Stimulated activated CD8-positive, alpha-beta memory T cell treated with anti-CD3 and anti-CD28 coated beads, Interleukin-4, amount 100 ng/mL, for 4 hours (primary cell): ENCODE results near the gene MACROD2.

ENCODE experiments used
- DNase-seq, 2 donors: peaks; one replicate each; pipeline ENCODE4 v3.0.0-alpha.2; 2020; ENCODE audit warnings: low read depth in 2 of 2, low spot score in 1 of 2

The MACROD2 gene

DNA sequence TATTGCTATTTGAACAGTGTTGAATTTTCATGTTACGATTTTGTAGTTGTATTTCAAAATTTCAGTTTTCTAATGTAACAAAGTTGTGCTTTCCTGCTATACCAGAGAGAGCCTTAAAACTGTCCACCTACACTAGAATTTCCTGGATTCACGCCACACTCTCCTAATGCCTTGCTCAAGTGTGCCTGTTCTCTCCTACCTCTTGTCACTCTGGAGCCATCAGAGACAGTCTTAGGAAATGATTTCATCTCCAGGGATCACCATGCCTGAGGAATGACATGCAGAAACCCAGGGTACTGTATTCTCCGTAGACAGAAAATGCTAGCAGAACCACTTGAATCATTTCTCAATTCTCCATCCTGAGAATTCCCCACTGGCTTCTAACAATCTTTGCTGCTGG lies 1910.3 kb downstream of the MACROD2 start:
- DNase-seq: no peak

GRCh38 chr20:15909995-15910394 lies 1914.7 kb downstream of the MACROD2 start:
- DNase-seq: no peak

DNA sequence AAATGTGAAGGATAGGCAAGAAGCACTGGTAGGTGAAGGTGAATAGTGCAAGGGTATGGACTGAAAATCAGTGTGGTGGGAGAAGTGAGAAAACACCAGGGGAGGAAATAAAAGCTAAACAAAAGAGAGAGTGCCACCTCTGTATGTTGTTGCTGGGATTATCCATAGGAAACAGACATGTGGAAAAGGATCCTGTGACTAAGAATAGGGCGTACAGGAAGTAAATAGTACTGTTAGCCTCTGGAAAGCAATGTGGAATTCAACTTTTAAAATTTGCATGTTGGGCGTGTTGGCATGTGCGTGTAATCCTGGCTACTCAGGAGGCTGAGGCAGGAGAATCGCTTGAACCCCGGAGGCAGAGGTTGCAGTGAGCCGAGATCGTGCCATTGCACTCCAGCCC lies 1916.3 kb downstream of the MACROD2 start:
- no peak for DNase-seq

DNA sequence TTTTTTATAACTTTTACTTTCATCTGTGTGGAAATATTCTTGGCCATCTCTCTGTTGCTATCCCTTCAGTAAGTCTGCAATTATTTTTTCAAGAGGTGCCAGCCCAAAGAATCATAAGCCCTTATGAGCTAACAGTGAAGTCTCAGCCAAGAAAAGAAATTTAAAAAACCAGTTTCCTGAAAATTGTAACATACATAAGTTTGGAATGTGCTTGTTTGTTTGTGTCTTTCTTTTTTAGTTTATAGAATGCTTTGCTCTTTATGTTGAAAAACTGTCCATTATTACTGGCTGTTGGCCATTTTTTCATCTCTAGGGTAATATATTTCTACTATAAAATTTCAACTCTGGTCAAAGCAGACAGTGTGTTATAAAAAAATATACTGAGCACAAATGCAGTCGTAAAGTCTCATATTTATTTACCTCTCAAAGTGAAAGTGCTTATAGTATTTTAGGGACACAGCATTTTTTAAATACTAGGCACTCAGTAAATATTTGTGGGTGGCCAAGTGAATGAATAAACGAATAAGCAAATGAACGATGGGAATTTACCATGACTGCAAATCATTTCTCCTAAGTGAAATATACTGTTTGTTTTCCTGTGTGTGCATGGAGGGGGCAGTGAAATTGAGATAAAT lies 1918.2 kb downstream of the MACROD2 start:
- no peak for DNase-seq

GRCh38 chr20:15916623-15917022 lies 1921.3 kb downstream of the MACROD2 start:
- no peak for DNase-seq

DNA sequence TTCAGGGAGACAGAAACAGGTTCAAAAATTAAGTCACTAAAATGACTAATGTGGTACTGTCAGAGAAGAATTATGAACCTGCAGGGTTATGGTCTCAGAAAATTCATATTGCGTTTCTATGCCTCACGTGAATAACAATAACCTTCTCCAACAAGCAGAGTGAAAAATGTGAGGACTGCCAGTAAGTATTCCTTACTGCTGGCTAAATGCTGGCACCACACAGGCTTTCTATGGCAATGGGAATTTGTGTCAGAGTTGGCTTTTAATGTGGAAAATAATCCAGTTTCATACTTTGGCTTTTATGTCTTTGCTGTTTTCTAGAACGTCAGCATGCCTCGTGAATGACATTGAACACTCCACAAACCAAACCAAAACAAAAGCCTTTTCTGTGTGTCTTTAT lies 1922.0 kb downstream of the MACROD2 start:
- DNase-seq: no peak

GRCh38 chr20:15918631-15919030 lies 1923.3 kb downstream of the MACROD2 start:
- DNase-seq: no peak

DNA sequence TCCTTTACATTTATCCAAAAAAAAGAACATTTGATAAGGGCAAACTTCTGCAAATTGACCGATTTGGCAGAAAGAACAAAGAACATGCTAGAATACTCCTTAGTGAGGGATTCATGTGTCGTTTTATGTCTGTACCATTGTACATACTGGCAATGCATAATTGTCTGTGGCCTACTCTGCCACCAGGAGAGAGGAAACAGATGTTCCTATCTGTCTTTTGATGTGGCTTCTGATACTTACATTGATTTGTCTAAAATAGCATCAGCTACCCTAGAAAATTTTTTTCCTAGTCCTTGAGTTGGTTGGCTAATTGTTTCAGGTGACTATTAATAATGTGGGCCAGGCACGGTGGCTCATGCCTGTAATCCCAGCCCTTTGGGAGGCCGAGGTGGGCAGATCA lies 1923.8 kb downstream of the MACROD2 start:
- DNase-seq: no peak

- DNase-seq: no peak
Measured at GRCh38 chr20:15921930-15922329, 1926.6 kb downstream of the MACROD2 start.

DNA sequence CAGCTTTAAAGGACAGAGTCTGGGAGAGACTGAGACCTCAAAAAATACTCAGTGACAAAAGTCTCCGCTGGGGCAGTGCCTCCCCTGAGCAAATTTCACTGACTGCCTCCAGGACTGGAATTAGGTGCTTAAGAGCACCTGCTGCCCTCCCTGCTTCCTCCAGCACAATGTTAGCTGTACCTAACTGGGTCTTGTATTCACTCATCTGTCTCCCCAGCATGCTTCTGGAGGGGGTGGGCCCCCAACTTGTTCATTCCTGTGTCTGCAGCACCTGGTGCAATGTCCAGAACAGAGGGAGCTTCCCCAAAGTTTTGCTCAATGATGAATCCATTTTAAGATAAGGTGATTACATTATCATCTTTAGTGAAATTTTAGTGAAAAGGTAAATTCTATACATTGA lies 1927.2 kb downstream of the MACROD2 start:
- DNase-seq: no peak

DNA sequence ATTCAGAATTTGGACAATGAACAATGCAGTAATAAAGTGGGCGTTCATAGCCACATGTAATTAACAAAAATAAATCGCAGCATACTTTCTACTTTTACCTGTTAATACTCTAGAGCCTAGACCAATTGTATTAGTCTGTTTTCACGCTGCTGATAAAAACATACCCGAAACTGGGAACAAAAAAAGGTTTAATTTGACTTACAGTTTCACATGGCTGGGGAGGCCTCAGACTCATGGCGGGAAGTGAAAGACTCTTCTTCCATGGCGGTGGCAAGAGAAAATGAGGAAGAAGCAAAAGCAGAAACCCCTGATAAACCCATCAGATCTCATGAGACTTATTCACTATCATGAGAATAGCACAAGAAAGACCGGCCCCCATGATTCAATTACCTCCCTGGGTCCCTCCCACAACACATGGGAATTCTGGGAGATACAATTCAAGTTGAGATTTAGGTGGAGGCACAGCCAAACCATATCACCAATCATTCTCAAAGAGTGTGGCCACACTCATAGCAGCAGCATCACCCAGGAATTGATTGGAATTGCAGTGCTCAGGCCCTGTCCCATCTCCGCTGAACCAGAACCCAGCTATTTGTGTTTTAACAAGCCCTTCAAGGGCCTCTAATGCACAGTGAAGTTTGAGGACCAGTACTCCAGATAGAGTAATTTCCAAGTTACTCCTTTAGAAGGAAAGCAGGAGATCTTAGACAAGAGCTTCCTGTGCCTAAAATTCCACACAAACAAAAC lies 1927.9 kb downstream of the MACROD2 start:
- DNase-seq: no peak

GRCh38 chr20:15924556-15924955 lies 1929.2 kb downstream of the MACROD2 start:
- no peak for DNase-seq

- no peak for DNase-seq
Measured at GRCh38 chr20:15925376-15925775, 1930.1 kb downstream of the MACROD2 start.

- DNase-seq: no peak
Measured at GRCh38 chr20:15927893-15928650, 1932.8 kb downstream of the MACROD2 start.

DNA sequence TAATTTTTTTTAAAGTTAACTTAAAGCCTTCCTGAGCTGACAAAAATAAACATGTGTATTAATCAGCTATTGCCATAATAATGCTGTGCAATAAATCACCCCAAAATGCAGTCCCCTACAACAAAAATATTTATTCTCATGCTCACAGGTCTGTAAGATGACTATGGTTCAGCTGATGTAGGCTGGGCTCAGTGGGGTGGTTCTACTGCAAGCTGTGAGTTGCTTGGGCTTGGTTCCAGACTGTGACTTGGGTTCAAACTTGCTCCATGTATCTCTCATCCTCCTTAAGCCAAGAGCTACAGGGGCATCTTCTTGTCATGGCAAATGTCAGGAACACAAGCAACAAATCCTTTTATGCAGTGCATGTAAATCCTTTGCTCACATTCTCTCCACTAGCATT lies 1933.6 kb downstream of the MACROD2 start:
- DNase-seq: no peak

GRCh38 chr20:15930311-15931305 lies 1935.3 kb downstream of the MACROD2 start:
- no peak for DNase-seq

DNA sequence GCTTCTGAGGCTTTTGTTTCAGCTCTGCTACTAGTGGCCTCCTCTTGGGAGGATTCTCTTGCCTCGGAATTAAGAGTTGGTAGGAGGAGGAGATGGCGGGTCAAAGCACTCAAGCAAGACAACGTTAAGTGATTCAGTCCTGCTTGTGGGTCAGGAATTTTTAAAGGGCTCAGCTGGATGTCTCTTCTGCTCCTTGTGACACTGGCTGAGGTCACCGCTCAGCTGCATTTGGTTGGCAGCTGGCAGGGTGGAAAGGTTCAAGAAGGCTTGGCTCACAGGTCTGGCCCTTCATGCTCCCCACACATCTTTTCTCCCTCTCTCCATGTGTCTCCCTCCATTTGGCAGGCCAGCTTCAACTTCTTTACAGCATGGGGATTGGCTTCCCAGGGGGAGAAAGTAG lies 1936.6 kb downstream of the MACROD2 start:
- DNase-seq: no peak

- no peak for DNase-seq
Measured at GRCh38 chr20:15937179-15937578, 1941.9 kb downstream of the MACROD2 start.

DNA sequence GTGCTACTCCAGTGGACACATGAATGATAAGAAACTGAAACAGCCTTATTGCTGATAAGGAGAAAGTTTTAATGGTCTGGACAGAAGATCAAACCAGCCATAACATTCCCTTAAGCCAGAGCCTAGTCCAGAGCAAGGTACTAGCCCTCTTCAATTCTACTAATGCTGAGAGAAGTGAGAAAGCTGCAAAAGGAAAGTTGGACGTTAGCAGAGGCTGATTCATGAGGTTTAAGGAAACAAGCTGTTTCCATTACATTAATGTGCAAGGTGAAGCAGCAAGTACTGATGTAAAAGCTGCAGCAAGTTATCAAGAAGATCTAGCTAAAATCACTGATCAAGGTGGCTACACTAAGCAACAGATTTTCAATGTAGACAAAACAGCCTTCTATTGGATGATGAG lies 1943.5 kb downstream of the MACROD2 start:
- DNase-seq: no peak

GRCh38 chr20:15940127-15940526 lies 1944.8 kb downstream of the MACROD2 start:
- DNase-seq: no peak

DNA sequence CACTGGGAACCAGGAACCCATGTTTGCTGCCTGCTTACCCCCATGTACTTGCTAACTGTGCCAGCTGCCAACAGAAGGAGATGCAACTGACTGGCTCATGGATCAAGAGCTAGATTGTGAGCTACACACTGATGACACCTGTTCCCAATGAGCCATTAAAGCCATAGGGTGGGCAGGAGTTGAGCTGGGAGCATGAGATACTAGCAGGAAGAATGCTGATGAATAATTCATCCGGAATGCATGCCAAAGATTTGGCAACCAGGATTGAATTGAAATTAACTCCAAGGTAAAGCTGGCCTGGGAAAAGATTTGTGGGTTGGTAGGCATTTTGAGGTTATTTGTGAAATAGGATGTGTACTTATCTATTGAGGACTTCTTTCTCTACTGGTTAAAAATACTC lies 1946.8 kb downstream of the MACROD2 start:
- no peak for DNase-seq
